Fibroblast of villous mesenchyme (primary cell): ENCODE data around the gene SLC2A14. TPM values are rescaled to one million over a fixed set of nuclear protein-coding genes. Genes with fewer than 3 reads are reported as not detected.
"Not testable (repeated sequence)": the region's sequence is repeated elsewhere in the genome, so short reads cannot be mapped to it uniquely, and the experiment has no call there.

ENCODE experiments used
- DNase-seq: peaks from one replicate; pipeline ENCODE4 v3.0.0-alpha.2; 2010; ENCODE audit warnings: low read depth
- H3K4me3 ChIP-seq: 2 replicates; pipeline ENCODE4 v1.5.1; 2011; ENCODE audit warnings: low read depth, mild to moderate bottlenecking, low read length
- total RNA-seq: library from RNA; depleted of rRNA; stranded (reverse); fragments of >200 nt; gene quantifications from 2 replicates; pipeline ENCODE4 v1.2.3, GENCODE V29; 2012
- TF ChIP-seq, protein P1 (sequence below): IDR thresholded peaks from 2 replicates; pipeline ENCODE4 v1.5.1; 2012; ENCODE audit warnings: low read depth, mild to moderate bottlenecking, low read length; ENCODE audit not compliant: insufficient read depth

Gene SLC2A14
- total RNA-seq, 1 donor = under 0.01 TPM

DNA sequence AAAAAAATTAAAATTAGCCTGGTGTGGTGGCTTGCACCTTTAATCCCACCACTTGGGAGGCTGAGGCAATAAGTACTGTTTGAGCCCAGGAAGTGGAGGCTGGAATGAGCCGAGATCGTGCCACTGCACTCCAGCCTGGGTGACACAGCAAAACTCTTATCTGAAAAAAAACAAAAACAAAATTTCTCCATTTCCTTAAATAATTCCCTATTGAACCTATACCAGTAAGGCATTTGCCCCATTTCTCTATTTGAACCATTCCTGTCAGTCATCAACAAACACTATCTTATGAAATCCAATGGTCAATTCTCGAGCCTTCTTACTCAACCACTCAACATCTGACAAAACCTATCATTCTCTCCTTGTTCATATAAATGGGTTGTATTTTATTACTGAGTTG, 14.7 kb downstream of the SLC2A14 start:
- TF ChIP-seq, protein P1, sequence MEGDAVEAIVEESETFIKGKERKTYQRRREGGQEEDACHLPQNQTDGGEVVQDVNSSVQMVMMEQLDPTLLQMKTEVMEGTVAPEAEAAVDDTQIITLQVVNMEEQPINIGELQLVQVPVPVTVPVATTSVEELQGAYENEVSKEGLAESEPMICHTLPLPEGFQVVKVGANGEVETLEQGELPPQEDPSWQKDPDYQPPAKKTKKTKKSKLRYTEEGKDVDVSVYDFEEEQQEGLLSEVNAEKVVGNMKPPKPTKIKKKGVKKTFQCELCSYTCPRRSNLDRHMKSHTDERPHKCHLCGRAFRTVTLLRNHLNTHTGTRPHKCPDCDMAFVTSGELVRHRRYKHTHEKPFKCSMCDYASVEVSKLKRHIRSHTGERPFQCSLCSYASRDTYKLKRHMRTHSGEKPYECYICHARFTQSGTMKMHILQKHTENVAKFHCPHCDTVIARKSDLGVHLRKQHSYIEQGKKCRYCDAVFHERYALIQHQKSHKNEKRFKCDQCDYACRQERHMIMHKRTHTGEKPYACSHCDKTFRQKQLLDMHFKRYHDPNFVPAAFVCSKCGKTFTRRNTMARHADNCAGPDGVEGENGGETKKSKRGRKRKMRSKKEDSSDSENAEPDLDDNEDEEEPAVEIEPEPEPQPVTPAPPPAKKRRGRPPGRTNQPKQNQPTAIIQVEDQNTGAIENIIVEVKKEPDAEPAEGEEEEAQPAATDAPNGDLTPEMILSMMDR = no peak
- DNase-seq = no peak
- H3K4me3 ChIP-seq = no peak overlapping the region

DNA sequence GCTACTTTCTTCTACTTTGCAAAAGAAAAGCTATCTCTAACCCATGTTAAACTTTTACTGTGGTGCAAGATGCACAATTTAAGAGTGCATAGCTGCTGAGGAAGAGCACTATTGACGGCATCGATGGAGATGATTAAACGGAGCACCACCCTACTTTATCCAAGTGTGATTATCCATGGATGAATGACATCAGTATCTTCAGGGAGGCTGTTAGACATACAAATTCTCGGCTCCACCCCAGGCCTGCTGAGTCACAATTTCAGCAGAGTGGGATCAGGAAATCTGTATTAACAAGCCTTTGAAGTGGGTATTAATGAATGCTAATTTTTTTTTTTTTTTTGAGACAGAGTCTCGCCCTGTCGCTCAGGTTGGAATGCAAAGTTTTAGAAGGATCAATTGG, 16.2 kb downstream of the SLC2A14 start:
- DNase-seq = no peak
- TF ChIP-seq, protein P1 = no peak
- no peak overlapping the region for H3K4me3 ChIP-seq

DNA sequence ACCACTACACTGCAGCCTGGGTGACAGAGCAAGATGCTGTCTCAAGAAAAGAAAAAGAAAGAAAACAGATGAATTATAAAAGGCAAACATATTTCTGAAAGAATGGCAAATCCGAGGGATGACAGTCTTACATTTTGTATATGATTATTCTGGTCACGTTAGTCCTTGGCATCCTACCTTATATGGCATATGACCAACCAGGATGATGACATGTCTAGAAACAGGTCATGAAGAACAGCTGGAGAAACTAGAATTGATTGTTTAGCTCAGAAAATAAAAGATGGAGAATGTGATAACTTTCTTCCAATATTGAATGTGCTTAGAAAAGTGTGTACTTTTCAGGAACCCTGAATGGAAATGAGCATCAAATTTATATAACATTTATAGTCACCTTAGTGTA, 19.2 kb downstream of the SLC2A14 start:
- DNase-seq = no peak
- TF ChIP-seq, protein P1 = no peak
- H3K4me3 ChIP-seq = no peak overlapping the region

DNA sequence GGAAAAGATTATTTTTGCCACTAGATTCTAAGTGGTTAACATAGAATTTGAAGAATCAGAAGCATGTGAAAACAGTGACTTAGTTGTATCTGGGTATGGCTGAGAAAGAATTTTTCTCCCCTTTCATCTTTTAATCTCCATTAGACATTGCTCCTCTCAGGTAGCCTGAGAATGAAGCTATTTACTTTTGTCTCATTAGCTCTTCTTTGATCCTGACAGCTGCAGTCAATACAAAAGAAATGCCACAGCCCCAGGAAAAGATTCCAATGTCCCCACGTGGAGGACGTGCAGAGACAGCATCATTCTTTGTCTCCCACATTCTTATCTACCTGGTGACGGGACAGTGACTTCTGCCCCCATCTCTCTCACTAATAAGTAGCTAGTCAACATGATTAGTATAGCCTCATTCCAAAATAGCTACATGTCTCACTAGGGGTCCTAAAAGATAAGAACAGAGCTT, 21.1 kb downstream of the SLC2A14 start:
- not testable (repeated sequence) for H3K4me3 ChIP-seq, DNase-seq

DNA sequence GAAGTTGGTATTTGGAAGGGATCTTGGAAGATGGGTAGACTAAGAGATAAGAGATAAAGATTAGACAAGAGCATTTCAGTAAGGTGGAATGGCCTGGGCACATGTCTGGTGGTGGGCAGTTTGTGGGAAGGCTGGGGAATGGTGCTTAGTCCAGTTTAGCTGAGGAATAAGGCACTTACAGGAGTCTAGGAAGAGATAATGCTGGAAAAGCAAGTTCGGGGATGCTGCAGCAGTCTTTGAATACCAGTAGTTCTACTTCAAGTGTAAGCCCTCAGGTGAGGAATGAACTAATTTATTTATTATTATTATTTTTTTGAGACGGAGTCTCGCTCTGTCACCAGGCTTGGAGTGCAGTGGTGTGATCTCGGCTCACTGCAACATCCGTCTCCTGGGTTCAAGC, 22.6 kb downstream of the SLC2A14 start:
- DNase-seq, H3K4me3 ChIP-seq: not testable (repeated sequence)

DNA sequence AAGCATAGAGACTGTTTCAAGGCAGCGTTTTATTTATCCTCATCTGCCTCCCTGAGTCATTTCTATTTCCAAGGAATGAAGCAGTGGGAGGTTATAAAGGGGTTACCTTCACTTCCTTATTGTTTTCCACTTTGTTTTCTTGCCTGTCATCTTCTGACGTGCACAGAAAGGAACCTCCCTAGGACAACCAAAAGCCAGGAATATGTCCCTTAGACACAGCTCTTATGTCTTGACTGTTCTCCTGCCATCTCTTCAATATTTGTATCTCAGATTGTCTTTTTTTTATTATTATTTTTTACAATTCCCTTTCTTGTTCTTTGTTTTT, 24.7 kb downstream of the SLC2A14 start:
- not testable (repeated sequence) for H3K4me3 ChIP-seq, DNase-seq

DNA sequence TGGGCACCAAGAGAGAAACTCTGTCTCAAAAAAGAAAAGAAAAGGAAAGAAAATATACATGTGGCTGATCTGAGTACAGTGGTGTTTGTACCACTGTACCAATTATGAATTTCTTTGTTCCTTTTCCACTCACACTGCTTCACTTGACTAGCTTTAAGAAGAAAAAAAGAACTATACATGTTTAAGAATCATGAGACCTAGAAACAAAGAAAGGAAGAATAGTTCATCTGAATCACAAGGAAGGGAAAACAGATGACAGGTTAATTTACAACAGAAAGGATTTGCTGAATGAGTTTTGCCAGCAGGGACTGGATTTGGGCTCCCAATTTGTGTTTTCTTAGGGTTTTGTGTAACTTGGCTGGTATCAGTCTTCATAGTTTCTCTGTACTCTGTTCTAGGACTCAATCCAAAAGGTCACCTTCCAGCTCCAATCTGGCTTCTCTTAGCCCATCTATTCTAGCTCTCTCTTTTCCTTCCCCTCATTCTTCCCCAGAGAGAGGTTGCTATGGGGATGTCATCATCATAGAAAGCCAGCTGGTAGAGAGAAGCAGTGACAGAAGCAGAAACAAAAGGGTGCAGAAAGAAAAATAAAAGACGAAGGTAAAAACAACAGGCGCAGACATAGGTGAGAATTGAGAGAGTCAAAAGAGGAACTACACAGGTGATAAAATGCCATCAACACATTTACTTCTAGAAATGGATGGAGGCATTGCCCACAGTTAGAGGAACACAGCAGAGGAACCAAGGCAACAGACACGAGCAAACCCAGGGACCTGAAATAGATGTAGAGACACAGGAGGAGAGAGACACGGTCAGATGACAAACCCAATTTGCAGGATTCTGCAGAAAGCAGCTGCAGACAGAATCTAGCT, 25.3 kb downstream of the SLC2A14 start:
- DNase-seq, H3K4me3 ChIP-seq: not testable (repeated sequence)

DNA sequence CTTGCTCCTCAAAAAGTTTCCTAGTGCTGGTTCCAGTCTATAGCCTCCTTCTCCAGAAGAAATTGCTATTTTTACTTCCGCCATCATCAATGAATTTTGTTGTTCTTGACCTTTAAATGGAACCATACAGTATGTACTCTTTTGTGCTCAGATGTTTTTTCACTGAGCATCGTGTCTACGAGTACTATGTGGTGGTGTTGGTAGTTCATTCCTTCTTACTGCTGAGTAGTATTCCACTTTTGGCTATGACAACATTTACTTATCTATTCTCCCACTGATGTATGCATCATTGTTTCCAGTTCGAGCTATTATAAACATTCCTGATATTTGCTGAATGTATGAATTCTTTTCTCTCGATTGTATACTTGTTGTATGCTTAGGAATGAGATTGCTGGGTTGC, 28.6 kb downstream of the SLC2A14 start:
- TF ChIP-seq, protein P1 = no peak
- no peak overlapping the region for H3K4me3 ChIP-seq
- no peak for DNase-seq

DNA sequence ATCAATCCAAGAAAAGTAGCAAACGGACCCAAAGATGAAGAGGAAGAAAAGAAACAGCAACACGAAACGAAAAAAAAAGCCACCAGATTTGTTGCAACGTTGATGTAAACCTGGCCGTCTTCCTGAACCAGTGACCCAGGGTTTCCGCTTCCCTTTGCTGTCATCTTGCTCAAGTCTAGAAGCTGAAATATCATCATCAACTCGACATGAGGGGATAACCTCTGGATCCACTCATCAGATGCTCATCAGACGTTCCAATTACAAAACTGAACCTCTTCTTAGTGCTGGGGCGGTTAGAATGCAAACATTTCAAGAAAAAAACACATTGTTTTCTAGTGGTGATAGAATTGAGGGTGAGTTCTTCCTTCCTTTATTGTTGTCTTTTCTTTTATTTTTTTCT, 29.1 kb downstream of the SLC2A14 start:
- H3K4me3 ChIP-seq = not testable (repeated sequence)
- peak; percentile 42 for DNase-seq

DNA sequence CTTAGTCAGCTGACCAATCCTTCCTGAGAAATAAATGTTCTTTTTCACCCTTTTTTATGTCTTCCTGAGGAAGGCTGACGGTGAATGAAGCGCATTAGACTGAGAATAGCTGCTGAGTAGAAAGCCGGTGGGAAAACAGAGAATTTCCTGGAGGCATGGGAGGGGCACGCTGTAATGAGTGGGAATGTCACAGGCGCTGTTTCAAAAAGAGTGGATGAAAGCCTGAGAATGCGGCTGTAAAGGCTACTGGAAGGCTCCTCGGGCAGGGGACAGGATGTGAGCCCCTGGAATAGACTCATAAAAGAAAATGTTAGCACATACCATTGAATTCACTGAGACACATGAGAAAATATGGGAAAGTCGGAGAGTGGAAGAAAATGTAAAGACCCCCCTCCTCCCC, 29.6 kb downstream of the SLC2A14 start:
- DNase-seq, H3K4me3 ChIP-seq: not testable (repeated sequence)

DNA sequence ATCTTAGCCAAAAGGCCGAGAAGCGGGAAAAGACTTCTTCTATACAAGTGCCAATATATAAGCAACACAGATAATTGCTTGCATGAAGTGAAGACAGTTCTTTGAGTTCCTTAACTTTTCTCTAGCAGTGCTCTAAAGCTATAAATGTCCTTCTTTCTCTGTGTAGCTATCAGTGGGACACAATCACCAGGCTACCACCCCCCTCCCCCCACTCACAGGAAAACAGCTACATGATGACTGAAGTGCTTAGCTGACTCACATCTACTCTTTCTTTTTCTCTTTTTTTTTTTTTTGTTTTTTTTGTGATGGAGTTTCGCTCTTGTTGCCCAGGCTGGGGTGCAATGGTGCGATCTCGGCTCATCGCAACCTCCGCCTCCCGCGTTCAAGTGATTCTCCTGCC, 30.3 kb downstream of the SLC2A14 start:
- not testable (repeated sequence) for DNase-seq, H3K4me3 ChIP-seq

DNA sequence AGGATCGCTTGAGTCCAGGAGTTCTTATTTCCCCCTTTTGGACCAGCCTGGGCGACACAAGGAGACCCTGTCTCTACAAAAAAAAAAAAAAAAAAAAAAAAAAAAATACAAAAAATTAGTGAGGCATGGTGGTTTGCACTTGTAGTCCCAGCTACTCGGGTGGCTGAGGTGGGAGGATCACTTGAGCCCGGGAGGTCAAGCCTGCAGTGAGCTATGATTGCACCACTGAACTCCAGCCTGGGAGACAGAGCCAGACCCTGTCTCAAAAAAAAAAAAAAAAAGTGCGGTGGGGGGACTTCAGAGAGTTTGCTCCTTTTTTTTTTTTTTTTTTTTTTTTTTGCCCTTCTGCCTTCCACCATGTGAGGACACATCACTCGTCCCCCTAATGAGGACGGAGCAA, 32.9 kb downstream of the SLC2A14 start:
- not testable (repeated sequence) for DNase-seq, H3K4me3 ChIP-seq

DNA sequence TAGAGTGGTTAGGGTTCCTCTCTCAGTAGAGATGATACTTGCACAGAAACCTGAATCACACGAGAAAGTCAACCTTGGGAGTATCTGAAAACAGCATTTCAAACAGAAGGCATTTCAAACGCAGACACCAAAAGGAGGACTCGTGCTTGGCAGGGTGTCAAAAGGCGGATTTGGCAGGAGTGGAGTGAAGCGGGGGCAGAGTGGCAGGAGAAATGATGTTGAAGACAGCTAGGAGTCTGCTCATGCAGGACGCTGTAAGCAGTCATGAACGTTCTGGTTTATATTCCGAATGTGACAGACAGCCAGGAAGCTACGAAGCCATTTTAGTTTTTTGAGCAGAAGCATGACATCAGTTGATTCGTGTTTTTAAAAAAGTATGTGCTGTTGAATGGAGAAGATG, 33.5 kb downstream of the SLC2A14 start:
- DNase-seq = not testable (repeated sequence)

More for the DNA sequence above, 33.5 kb downstream of the SLC2A14 start:
- H3K4me3 ChIP-seq = not testable (repeated sequence)
